Esophagus squamous epithelium (tissue), 4 donors: ENCODE measurements around the gene TGFB1.

Experiments
- CTCF ChIP-seq, 6 experiments: fragments of 450-650 bp in 4 of 6; fragments of 200-600 bp in 2 of 6; sonication (generic) in 2 of 6; IDR thresholded peaks; one replicate each; pipeline ENCODE4 v1.5.1; 2016 to 2019; ENCODE audit warnings: antibody characterized with exemption in 6 of 6, mild to moderate bottlenecking in 4 of 6, moderate library complexity in 4 of 6
- POLR2A ChIP-seq, 4 donors: fragments of 450-650 bp; IDR thresholded peaks; one replicate each; pipeline ENCODE4 v1.6.1; 2017; ENCODE audit warnings: antibody characterized with exemption in 4 of 4, mild to moderate bottlenecking in 4 of 4, moderate library complexity in 3 of 4

DNA sequence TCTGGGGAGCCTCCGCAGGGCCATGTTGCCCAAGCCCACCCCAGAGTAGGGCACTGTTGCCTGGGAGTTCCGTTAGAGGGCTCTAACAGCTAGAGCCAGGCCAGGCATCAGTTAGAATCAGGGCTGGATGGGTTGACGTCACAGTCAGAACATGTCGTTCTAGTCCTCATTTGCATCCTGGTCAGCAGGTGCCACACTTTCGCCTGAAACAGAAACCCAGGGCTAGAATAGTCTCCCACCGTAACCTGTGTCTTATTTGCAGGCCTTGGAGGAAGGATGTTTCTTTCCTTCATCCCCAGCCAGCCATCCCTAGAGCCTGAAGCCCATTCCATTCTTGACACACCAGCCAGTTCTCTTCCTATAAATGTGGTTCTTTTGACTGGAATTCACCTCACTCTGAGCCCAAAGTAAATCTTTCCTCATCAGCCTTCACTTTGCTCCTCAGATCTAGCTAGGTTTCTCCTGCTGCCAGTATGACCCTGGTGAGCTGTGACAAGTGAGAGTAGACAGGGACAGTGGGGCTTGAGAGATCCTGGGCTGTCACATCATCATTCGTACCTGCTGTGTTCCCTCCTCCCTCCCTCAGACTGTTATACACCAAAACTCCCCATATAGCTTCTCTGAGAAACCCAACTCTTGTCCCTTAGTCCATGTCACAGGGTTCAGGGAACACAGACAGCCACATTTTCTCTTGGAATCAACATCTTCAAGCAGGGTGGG, 55.9 kb downstream of the TGFB1 start:
- TF ChIP-seq CTCF (IDR thresholded peaks at IDR 0.05) = no peak
- no peak for TF ChIP-seq POLR2A (IDR thresholded peaks at IDR 0.05)
